ENCODE results near the gene GNAQ.

DNA sequence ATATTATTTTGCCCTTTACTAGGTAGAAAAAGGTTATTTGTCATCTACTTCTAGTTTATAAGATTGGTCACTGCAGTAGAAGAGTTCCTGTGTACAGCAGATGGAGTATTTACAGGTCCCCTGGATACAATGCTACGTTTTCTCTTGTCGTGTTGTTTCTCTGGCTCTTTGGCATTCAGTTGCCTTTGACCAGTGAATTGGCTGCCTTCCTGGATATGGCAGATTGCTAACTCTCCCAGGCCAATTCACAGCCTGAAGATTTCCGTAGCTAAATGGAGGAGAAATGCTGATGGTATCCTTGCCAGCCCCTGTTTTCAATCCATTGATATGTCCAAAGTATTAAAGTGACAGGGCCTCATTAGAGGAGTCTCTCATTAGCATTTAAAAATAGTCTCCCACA, 32.5 kb upstream of the GNAQ start:
- TF ChIP-seq CTCF (IDR thresholded peaks at IDR 0.05), result no peak
- no peak for TF ChIP-seq POLR2A (IDR thresholded peaks at IDR 0.05)

All from body of pancreas (tissue), 4 donors.